Kidney epithelial cell (primary cell): ENCODE results near the gene RSAD1. TPM values are rescaled to one million over a fixed set of nuclear protein-coding genes. Genes with fewer than 3 reads are reported as not detected.
A peak's percentile ranks its signal among the peaks of the same experiment; 100 is the strongest.
"Not testable (repeated sequence)": the region's sequence is repeated elsewhere in the genome, so short reads cannot be mapped to it uniquely, and the experiment has no call there.

Experiments
- DNase-seq: peaks from one replicate; pipeline ENCODE4 v3.0.0-alpha.2; 2010; ENCODE audit warnings: low read depth
- H3K27me3 ChIP-seq: 2 replicates; pipeline ENCODE4 v1.6.0; 2011; ENCODE audit warnings: low read length; ENCODE audit not compliant: control insufficient read depth, insufficient read depth
- H3K36me3 ChIP-seq: 2 replicates; pipeline ENCODE4 v1.5.1; 2011; ENCODE audit warnings: low read length; ENCODE audit not compliant: control insufficient read depth, insufficient read depth
- H3K4me3 ChIP-seq: 2 replicates; pipeline ENCODE4 v1.5.1; 2011; ENCODE audit warnings: low read depth, mild to moderate bottlenecking, control low read depth, low read length
- total RNA-seq: library from RNA; depleted of rRNA; stranded (reverse); fragments of >200 nt; gene quantifications from 2 replicates; pipeline ENCODE4 v1.2.3, GENCODE V29; 2015
- TF ChIP-seq, protein P1 (sequence below): IDR thresholded peaks from 2 replicates; pipeline ENCODE4 v1.5.1; 2011; ENCODE audit warnings: mild to moderate bottlenecking, moderate library complexity, low read length, control low read depth, inconsistent platforms; ENCODE audit not compliant: insufficient read depth, poor library complexity, severe bottlenecking

RSAD1 gene
- total RNA-seq, 1 donor from 2014 or later = 28.4 TPM

DNA sequence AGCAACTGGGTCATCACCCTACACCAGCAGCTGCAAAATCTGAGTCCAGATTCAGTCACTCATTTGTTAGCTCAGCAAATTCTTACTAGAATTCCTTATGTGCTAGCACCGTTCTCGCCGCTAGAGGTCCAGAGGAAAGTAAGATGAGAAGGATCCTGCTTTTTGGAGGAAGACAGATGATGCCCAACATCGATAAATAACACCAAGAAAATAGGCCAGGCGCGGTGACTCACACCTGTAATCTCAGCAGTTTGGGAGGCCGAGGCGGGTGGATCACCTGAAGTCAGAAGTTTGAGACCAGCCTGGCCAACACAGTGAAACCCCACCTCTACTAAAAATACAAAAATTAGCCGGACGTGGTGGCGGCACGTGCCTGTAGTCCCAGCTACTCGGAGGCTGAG is 5.9 kb upstream of the RSAD1 start:
- H3K4me3 ChIP-seq, H3K36me3 ChIP-seq, DNase-seq: not testable (repeated sequence)
- peaks cover 29% of the 10 kb centered on the region for H3K27me3 ChIP-seq
- TF ChIP-seq, protein P1, sequence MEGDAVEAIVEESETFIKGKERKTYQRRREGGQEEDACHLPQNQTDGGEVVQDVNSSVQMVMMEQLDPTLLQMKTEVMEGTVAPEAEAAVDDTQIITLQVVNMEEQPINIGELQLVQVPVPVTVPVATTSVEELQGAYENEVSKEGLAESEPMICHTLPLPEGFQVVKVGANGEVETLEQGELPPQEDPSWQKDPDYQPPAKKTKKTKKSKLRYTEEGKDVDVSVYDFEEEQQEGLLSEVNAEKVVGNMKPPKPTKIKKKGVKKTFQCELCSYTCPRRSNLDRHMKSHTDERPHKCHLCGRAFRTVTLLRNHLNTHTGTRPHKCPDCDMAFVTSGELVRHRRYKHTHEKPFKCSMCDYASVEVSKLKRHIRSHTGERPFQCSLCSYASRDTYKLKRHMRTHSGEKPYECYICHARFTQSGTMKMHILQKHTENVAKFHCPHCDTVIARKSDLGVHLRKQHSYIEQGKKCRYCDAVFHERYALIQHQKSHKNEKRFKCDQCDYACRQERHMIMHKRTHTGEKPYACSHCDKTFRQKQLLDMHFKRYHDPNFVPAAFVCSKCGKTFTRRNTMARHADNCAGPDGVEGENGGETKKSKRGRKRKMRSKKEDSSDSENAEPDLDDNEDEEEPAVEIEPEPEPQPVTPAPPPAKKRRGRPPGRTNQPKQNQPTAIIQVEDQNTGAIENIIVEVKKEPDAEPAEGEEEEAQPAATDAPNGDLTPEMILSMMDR = peak; percentile 46

DNA sequence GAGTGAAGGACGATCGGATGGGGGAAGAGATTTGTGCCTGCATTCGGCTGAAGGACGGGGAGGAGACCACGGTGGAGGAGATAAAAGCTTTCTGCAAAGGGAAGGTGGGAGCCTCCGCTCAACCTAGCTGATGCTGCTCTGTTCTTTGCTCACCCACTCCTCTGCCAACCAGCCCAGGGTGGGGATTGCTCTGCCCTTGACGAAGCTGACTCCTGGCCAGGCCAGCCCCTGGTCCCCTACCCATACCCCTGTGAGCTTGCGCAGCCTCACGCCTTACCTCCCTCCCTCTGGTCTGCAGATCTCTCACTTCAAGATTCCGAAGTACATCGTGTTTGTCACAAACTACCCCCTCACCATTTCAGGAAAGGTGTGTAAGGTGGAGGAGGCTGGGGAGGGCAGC is 4.8 kb upstream of the RSAD1 start:
- no peak for DNase-seq
- no peaks in the 10 kb centered on the region for H3K36me3 ChIP-seq
- TF ChIP-seq, protein P1 = no peak

DNA sequence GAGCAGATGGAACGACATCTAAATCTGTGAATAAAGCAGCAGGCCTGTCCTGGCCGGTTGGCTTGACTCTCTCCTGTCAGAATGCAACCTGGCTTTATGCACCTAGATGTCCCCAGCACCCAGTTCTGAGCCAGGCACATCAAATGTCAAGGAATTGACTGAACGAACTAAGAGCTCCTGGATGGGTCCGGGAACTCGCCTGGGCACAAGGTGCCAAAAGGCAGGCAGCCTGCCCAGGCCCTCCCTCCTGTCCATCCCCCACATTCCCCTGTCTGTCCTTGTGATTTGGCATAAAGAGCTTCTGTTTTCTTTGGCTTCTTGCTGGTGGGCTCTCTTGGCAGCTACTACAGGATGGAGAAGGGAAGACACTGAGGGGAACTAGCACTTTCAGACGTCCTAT is 4.1 kb upstream of the RSAD1 start:
- TF ChIP-seq, protein P1 = no peak
- DNase-seq = no peak

More for the DNA sequence above, 4.8 kb upstream of the RSAD1 start:
- Histone ChIP-seq H3K27me3 (peaks cover 18% of the 10 kb centered on the region), H3K4me3 (no peak overlapping the region)

DNA sequence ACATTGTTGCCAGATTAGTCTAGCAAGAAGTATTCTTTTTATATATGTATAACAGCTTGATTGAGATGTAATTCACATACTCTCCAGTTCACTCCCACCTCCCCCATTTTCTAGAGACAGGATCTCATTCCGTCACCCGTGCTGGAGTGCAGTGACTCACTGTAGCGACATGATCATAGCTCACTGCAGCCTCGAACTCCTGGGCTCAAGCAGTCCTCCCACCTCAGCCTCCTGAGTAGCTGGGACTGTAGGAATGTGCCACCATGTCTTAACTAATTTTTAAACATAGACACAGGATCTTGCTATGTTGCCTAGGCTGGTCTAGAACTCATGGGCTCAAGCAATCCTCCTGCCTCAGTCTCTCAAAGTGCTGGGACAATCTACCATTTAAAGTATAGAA is 3.3 kb upstream of the RSAD1 start:
- H3K27me3 ChIP-seq = peaks cover 6% of the 10 kb centered on the region
- H3K36me3 ChIP-seq = no peaks in the 10 kb centered on the region
- H3K4me3 ChIP-seq = no peak overlapping the region
- TF ChIP-seq, protein P1 = no peak
- DNase-seq = no peak

More for the DNA sequence above, 4.1 kb upstream of the RSAD1 start:
- Histone ChIP-seq H3K36me3 (no peaks in the 10 kb centered on the region), H3K27me3 (peaks cover 12% of the 10 kb centered on the region), H3K4me3 (no peak overlapping the region)

DNA sequence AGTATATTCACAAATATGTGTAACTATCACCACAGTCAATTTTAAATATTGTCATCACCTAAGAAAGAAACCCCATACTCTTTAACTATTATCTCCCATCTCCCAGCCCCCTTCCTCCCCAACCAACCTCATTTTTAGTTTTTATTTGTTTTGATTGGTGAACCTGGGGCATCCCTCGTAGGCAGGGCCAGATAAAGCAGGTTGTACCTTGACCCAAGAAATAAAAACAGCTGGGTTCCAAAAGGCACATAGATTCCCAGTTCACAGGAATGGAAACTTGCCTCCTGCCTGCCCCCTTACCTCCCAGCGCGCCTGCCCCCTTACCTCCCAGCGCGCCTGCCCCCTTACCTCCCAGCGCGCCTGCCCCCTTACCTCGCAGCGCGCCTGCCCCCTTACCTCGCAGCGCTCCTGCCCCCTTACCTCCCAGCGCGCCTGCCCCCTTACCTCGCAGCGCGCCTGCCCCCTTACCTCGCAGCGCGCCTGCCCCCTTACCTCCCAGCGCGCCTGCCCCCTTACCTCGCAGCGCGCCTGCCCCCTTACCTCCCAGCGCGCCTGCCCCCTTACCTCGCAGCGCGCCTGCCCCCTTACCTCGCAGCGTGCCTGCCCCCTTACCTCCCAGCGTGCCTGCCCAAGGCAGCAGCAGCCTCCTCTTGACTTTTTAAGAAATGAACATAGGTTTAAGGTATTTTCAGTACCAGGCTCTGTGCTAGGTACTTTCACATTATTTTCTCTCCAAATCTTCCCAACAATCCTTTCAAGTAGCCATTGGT is 2.7 kb upstream of the RSAD1 start:
- not testable (repeated sequence) for H3K27me3 ChIP-seq, H3K4me3 ChIP-seq, DNase-seq, H3K36me3 ChIP-seq

DNA sequence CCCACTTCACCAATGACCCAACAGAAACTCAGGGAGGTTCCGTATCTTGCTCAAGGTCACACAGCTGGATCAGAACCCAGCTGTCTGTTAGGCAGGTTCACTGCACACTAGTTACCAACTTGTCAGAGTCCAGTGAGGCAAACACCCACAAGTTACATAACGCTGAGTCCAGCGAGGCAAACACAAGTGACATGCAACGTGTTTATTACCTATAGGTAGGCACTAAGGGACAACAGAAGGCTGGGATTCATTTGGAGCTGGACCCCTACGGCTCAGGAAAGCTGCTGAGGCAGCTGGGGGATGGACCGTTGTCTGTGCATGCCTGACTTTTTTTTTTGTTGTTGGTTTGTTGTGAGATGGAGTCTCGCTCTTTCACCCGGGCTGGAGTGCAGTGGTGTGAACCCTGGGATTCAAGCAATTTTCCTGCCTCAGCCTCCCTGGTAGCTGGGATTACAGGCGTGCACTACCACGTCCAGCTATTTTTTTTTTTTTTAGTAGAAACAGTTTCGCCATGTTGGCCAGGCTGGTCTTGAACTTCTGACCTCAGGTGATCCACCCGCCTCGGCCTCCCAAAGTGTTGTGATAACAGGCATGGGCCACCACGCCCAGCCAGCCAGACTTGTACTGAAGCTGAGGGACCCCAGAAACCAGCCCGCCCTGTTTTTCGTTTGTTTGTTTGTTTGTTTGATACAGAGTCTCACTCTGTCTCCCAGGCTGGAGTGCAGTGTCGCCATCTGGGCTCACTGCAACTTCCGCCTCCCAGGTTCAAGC is 1.9 kb upstream of the RSAD1 start:
- H3K36me3 ChIP-seq = no peaks in the 10 kb centered on the region
- TF ChIP-seq, protein P1 = no peak

More for the DNA sequence above, 1.9 kb upstream of the RSAD1 start:
- Histone ChIP-seq H3K27me3 (peaks cover 3% of the 10 kb centered on the region), H3K4me3 (no peak overlapping the region)
- no peak for DNase-seq
